ENCODE data around the gene ZNF595. TPM values are rescaled to one million over a fixed set of nuclear protein-coding genes. Genes with fewer than 3 reads are reported as not detected.
"Not testable (repeated sequence)": the region's sequence is repeated elsewhere in the genome, so short reads cannot be mapped to it uniquely, and the experiment has no call there.

The ZNF595 gene
- 2.9 to 6.6 TPM (median 3.7 TPM) in 3 replicates for polyA plus RNA-seq
- 4.2 TPM for polyA plus RNA-seq (2011; ENCODE audit: low read depth)
- 2.1 and 4.2 TPM in 2 replicates for polyA plus RNA-seq (2011; cell fraction: cytosol; rRNA removed)
- 7.7 and 10.1 TPM in 2 replicates for polyA plus RNA-seq (2011; cell fraction: nucleus; rRNA removed)
- 3.0 and 5.0 TPM in 2 replicates for polyA plus RNA-seq (2012; ENCODE audit: low replicate concordance)
- 3.6 to 11.6 TPM (median 8.0 TPM) in 3 replicates for polyA minus RNA-seq
- 5.0 TPM for polyA minus RNA-seq (2011; cell fraction: cytosol; rRNA and poly(A)+ RNA removed)
- polyA minus RNA-seq (2011; cell fraction: nucleus; rRNA and poly(A)+ RNA removed), result 9.4 and 18.4 TPM in 2 replicates

GRCh38 chr4:52804-53479, at the start of gene ZNF595:
ZNF595 (plus strand) TSS chr4:53321; CDS start chr4:53489, 168 bp downstream.
- H3K79me2 ChIP-seq (ENCODE audit: control insufficient read depth, insufficient read depth, low read length); H3K9me1 ChIP-seq (ENCODE audit: control insufficient read depth, extremely low read depth, insufficient read depth, low read length); dilution Hi-C loops (cut with MboI; ENCODE audit: extremely low pct_ligation_motif_present, low sequenced_read_pairs); H4K20me1 ChIP-seq (ENCODE audit: control insufficient read depth, extremely low read depth, insufficient read depth, low read length); H3K4me2 ChIP-seq (ENCODE audit: control insufficient read depth, extremely low read depth, insufficient read depth, low read depth, low read length); H3K27me3 ChIP-seq (ENCODE audit: control insufficient read depth, extremely low read depth, insufficient read depth, low read length); FAIRE-seq; H3K27ac ChIP-seq (ENCODE audit: control insufficient read depth, insufficient read depth, low read length); H3K9me3 ChIP-seq (ENCODE audit: control insufficient read depth, low read depth, low read length); H3K36me3 ChIP-seq (ENCODE audit: control insufficient read depth in 2 of 2, extremely low read depth in 1 of 2, insufficient read depth in 2 of 2, low read length in 2 of 2); H2AFZ ChIP-seq (ENCODE audit: control insufficient read depth, low read length); H3K4me1 ChIP-seq (ENCODE audit: control insufficient read depth, extremely low read depth, insufficient read depth, low read length); DNase-seq (ENCODE audit: low read depth, low spot score): not testable (repeated sequence)
- peak within 1 kb of the TSS; percentile 41 for H3K9ac ChIP-seq (ENCODE audit: control insufficient read depth, extremely low read depth, insufficient read depth, low read length)
- H3K4me3 ChIP-seq (ENCODE audit: control insufficient read depth in 2 of 3, extremely low read depth in 1 of 3, insufficient read depth in 2 of 3, low read depth in 1 of 3, low read length in 3 of 3), result peak within 1 kb of the TSS in 1 of 3 experiments; percentile 23

GRCh38 chr4:9937-10870, 42.9 kb upstream of the ZNF595 start:
- not testable (repeated sequence) for DNase-seq (ENCODE audit: low read depth, low spot score); H3K4me3 ChIP-seq (ENCODE audit: control insufficient read depth in 2 of 3, extremely low read depth in 1 of 3, insufficient read depth in 2 of 3, low read depth in 1 of 3, low read length in 3 of 3)

GRCh38 chr4:11095-11815, 41.9 kb upstream of the ZNF595 start:
- H3K4me2 ChIP-seq (ENCODE audit: control insufficient read depth, extremely low read depth, insufficient read depth, low read depth, low read length); H3K36me3 ChIP-seq (ENCODE audit: control insufficient read depth in 2 of 2, extremely low read depth in 1 of 2, insufficient read depth in 2 of 2, low read length in 2 of 2); H3K4me1 ChIP-seq (ENCODE audit: control insufficient read depth, extremely low read depth, insufficient read depth, low read length); H3K4me3 ChIP-seq (ENCODE audit: control insufficient read depth in 2 of 3, extremely low read depth in 1 of 3, insufficient read depth in 2 of 3, low read depth in 1 of 3, low read length in 3 of 3); H2AFZ ChIP-seq (ENCODE audit: control insufficient read depth, low read length); DNase-seq (ENCODE audit: low read depth, low spot score); H4K20me1 ChIP-seq (ENCODE audit: control insufficient read depth, extremely low read depth, insufficient read depth, low read length); H3K9me3 ChIP-seq (ENCODE audit: control insufficient read depth, low read depth, low read length); H3K27ac ChIP-seq (ENCODE audit: control insufficient read depth, insufficient read depth, low read length); H3K9me1 ChIP-seq (ENCODE audit: control insufficient read depth, extremely low read depth, insufficient read depth, low read length); FAIRE-seq; H3K27me3 ChIP-seq (ENCODE audit: control insufficient read depth, extremely low read depth, insufficient read depth, low read length); dilution Hi-C loops (cut with MboI; ENCODE audit: extremely low pct_ligation_motif_present, low sequenced_read_pairs); H3K79me2 ChIP-seq (ENCODE audit: control insufficient read depth, insufficient read depth, low read length); H3K9ac ChIP-seq (ENCODE audit: control insufficient read depth, extremely low read depth, insufficient read depth, low read length): not testable (repeated sequence)

More at GRCh38 chr4:9937-10870, 42.9 kb upstream of the ZNF595 start:
- H3K9me3 ChIP-seq (ENCODE audit: control insufficient read depth, low read depth, low read length); H3K27me3 ChIP-seq (ENCODE audit: control insufficient read depth, extremely low read depth, insufficient read depth, low read length); H3K4me2 ChIP-seq (ENCODE audit: control insufficient read depth, extremely low read depth, insufficient read depth, low read depth, low read length); FAIRE-seq; H4K20me1 ChIP-seq (ENCODE audit: control insufficient read depth, extremely low read depth, insufficient read depth, low read length); dilution Hi-C loops (cut with MboI; ENCODE audit: extremely low pct_ligation_motif_present, low sequenced_read_pairs); H3K4me1 ChIP-seq (ENCODE audit: control insufficient read depth, extremely low read depth, insufficient read depth, low read length); H3K36me3 ChIP-seq (ENCODE audit: control insufficient read depth in 2 of 2, extremely low read depth in 1 of 2, insufficient read depth in 2 of 2, low read length in 2 of 2); H3K27ac ChIP-seq (ENCODE audit: control insufficient read depth, insufficient read depth, low read length); H3K9me1 ChIP-seq (ENCODE audit: control insufficient read depth, extremely low read depth, insufficient read depth, low read length); H2AFZ ChIP-seq (ENCODE audit: control insufficient read depth, low read length); H3K79me2 ChIP-seq (ENCODE audit: control insufficient read depth, insufficient read depth, low read length); H3K9ac ChIP-seq (ENCODE audit: control insufficient read depth, extremely low read depth, insufficient read depth, low read length): not testable (repeated sequence)
